Suprapubic skin (tissue), 3 donors: Measurements from ENCODE around the gene WFIKKN1.

Experiments
- CTCF ChIP-seq, 2 donors: fragments of 200-600 bp in 1 of 2; fragments of 450-650 bp in 1 of 2; sonication (generic) in 1 of 2; IDR thresholded peaks; one replicate each; pipeline ENCODE4 v1.5.1; 2016 to 2019; ENCODE audit warnings: antibody characterized with exemption in 2 of 2, mild to moderate bottlenecking in 1 of 2, moderate library complexity in 1 of 2
- POLR2AphosphoS5 ChIP-seq, 3 donors: sonication (generic); formaldehyde crosslinking; IDR thresholded peaks; one replicate each; pipeline ENCODE4 v1.6.1; 2017; ENCODE audit warnings: antibody characterized with exemption in 3 of 3

DNA sequence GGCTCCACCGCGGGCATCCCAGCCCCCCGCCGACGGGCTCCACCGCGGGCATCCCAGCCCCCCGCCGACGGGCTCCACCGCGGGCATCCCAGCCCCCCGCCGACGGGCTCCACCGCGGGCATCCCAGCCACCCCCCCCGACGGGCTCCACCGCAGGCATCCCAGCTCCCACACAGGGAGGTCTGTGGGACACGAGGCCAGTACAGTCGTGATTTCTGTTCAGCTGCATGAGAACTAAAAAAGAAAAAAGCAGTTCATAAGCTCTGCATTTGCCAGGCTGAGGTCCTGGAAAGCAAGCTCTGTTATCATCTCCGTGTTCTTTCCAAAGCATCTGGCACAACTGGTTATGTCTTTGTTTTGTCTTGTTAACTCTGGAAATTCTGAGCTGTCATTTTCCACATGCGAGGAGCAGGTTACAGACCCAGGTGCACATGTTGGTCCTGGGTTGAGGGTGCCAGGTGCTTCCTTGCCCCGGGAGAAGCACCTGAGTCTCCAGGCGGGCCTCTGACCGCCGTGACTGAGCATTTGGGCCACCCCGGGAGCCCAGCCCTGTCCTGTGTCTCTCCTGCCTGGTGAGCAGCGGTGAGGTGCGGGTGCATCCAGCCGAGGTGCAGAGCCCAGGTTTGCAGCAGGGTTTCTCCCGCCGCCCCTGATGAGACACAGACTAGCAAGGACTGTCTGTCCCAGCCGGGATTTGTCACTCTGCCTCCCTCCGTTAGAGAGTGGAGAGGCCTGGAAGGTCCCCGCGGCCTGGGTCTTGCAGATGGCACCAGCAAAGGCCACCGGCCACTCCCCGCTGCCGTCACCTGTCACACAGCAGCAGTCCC, 9.9 kb upstream of the WFIKKN1 start:
- TF ChIP-seq CTCF (IDR thresholded peaks at IDR 0.05) (no peak), POLR2AphosphoS5 (IDR thresholded peaks at IDR 0.05) (no peak)
